Heart left ventricle (tissue), 13 donors: Measurements from ENCODE around the gene MMP21.

ENCODE experiments used
- POLR2A ChIP-seq, 2 donors: fragments of 450-650 bp; IDR thresholded peaks; one replicate each; pipeline ENCODE4 v1.6.1; 2017; ENCODE audit warnings: antibody characterized with exemption in 2 of 2, mild to moderate bottlenecking in 2 of 2, moderate library complexity in 2 of 2
- TF ChIP-seq, protein P1 (sequence below), 12 donors: fragments of 200-600 bp; sonication (generic) in 4 of 12; IDR thresholded peaks; one replicate each; pipeline versions ENCODE4 v1.5.0 to v1.8.0; 2018 to 2022; ENCODE audit warnings: antibody characterized with exemption in 12 of 12, mild to moderate bottlenecking in 5 of 12
- donor health status: ischemic (EF 13 %, LVEDD 7.1; RV severe dilation, severe dysfunction).
- donor health status: DM: no; HTN: yes; CAD: no.
- donor health status: DM: no; HTN: no; CAD: no.
- donor health status: ischemic (EF 25% LVEDD 6.9; RV normal size, moderate dysfunction).
- donor health status: ischemic (EF 25% LVEDD 5.7; RV mildly dilated, moderate dysfunction).
- donor health status: ischemic (EF 35%, LVEDD 5.7; RV mildly dilated, moderate dysfunction).
- donor health status: nonischemic (EF 11% LVEDD 7.7; RV severe dilation, severe dysfunction).
- donor health status: DM: yes; HTN: yes; CAD: no.
- donor health status: PGD.
- donor health status: ischemic (EF 29% LVEDD 5.4; RV normal size, mild dysfunction).
- donor health status: nonischemic (EF 23%, LVEDD 6.1; RV moderate dilation, normal function).

DNA sequence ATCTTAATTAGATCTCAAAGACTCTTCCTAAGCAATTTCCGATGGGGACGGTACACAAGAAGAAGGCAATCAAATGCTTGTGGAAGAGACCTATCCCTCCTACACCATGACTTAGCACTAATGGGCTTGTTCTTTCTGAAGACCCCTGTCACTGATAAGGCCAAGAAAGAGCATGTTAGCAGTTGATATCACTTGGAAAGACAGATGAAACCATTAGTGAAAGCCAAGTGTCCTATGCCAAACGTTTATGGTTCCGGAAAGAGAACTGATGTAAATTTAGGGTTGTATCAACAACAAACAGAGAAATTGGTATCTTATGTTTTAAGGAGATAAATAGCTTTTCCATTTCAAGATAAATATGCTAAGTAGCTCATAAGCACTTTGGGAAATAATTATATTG, 40.9 kb upstream of the MMP21 start:
- TF ChIP-seq, protein P1, sequence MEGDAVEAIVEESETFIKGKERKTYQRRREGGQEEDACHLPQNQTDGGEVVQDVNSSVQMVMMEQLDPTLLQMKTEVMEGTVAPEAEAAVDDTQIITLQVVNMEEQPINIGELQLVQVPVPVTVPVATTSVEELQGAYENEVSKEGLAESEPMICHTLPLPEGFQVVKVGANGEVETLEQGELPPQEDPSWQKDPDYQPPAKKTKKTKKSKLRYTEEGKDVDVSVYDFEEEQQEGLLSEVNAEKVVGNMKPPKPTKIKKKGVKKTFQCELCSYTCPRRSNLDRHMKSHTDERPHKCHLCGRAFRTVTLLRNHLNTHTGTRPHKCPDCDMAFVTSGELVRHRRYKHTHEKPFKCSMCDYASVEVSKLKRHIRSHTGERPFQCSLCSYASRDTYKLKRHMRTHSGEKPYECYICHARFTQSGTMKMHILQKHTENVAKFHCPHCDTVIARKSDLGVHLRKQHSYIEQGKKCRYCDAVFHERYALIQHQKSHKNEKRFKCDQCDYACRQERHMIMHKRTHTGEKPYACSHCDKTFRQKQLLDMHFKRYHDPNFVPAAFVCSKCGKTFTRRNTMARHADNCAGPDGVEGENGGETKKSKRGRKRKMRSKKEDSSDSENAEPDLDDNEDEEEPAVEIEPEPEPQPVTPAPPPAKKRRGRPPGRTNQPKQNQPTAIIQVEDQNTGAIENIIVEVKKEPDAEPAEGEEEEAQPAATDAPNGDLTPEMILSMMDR (IDR thresholded peaks at IDR 0.05), result no peak
- no peak for TF ChIP-seq POLR2A (IDR thresholded peaks at IDR 0.05)
